HL-60 (cell line): ENCODE data around the gene APH1B.

Experiments used
- DNase-seq, 2 experiments: peaks; one replicate each; pipeline ENCODE4 v3.0.0-alpha.2; 2010 to 2020; ENCODE audit warnings: low read depth in 1 of 2, low spot score in 1 of 2
- H3K27ac ChIP-seq: fragments of 250-450 bp; sonication (Bioruptor Pico); replicated peaks from 2 replicates; pipeline ENCODE4 v1.5.1; 2020; ENCODE audit warnings: mild to moderate bottlenecking, moderate library complexity
- H3K27me3 ChIP-seq: fragments of 250-450 bp; sonication (Bioruptor Pico); 2 replicates; pipeline ENCODE4 v1.5.1; 2021; ENCODE audit warnings: mild to moderate bottlenecking, moderate library complexity; ENCODE audit not compliant: insufficient read depth, poor library complexity, severe bottlenecking
- H3K4me3 ChIP-seq: replicated peaks from 2 replicates; pipeline ENCODE4 v1.5.1; 2011; ENCODE audit warnings: mild to moderate bottlenecking, control low read depth, low read length; ENCODE audit not compliant: insufficient read depth
- GABPA ChIP-seq: IDR thresholded peaks from 2 replicates; pipeline ENCODE4 v1.6.1; 2012; ENCODE audit warnings: low read depth
- POLR2AphosphoS5 ChIP-seq: IDR thresholded peaks from 2 replicates; pipeline ENCODE4 v1.6.1; 2012; ENCODE audit warnings: low read depth
- SPI1 ChIP-seq: IDR thresholded peaks from 2 replicates; pipeline ENCODE4 v1.6.1; 2012; ENCODE audit warnings: low read depth, mild to moderate bottlenecking, borderline replicate concordance
- TF ChIP-seq, protein P1 (sequence below): IDR thresholded peaks from one replicate; pipeline ENCODE4 v1.5.1; 2011; ENCODE audit warnings: low read length, control low read depth, inconsistent platforms; ENCODE audit not compliant: insufficient read depth
- TF ChIP-seq, protein P2 (sequence below): IDR thresholded peaks from 2 replicates; pipeline ENCODE4 v1.6.1; 2012; ENCODE audit warnings: low read depth; ENCODE audit not compliant: insufficient replicate concordance

The APH1B gene

DNA sequence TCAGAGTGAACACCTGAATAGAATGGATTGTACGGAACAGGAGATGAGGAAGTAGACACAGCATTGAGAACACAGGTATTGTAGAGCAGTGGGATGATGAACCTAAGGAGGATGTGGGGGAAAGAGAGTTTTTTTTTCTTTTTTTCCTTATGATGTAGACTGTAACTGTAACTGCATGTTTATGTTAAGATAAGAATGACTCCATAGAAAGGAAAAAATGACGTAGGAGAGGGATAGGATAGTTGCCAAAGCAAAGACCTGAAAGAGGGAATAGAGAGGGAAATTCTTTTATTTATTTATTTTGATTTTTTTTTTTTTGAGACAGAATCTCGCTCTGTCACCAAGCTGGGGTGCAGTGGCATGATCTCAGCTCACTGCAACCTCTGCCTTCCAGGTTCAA lies 33.2 kb downstream of the APH1B start:
- no peak for TF ChIP-seq GABPA
- TF ChIP-seq, protein P1, sequence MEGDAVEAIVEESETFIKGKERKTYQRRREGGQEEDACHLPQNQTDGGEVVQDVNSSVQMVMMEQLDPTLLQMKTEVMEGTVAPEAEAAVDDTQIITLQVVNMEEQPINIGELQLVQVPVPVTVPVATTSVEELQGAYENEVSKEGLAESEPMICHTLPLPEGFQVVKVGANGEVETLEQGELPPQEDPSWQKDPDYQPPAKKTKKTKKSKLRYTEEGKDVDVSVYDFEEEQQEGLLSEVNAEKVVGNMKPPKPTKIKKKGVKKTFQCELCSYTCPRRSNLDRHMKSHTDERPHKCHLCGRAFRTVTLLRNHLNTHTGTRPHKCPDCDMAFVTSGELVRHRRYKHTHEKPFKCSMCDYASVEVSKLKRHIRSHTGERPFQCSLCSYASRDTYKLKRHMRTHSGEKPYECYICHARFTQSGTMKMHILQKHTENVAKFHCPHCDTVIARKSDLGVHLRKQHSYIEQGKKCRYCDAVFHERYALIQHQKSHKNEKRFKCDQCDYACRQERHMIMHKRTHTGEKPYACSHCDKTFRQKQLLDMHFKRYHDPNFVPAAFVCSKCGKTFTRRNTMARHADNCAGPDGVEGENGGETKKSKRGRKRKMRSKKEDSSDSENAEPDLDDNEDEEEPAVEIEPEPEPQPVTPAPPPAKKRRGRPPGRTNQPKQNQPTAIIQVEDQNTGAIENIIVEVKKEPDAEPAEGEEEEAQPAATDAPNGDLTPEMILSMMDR: no peak
- no peak for TF ChIP-seq POLR2AphosphoS5
- TF ChIP-seq, protein P2, sequence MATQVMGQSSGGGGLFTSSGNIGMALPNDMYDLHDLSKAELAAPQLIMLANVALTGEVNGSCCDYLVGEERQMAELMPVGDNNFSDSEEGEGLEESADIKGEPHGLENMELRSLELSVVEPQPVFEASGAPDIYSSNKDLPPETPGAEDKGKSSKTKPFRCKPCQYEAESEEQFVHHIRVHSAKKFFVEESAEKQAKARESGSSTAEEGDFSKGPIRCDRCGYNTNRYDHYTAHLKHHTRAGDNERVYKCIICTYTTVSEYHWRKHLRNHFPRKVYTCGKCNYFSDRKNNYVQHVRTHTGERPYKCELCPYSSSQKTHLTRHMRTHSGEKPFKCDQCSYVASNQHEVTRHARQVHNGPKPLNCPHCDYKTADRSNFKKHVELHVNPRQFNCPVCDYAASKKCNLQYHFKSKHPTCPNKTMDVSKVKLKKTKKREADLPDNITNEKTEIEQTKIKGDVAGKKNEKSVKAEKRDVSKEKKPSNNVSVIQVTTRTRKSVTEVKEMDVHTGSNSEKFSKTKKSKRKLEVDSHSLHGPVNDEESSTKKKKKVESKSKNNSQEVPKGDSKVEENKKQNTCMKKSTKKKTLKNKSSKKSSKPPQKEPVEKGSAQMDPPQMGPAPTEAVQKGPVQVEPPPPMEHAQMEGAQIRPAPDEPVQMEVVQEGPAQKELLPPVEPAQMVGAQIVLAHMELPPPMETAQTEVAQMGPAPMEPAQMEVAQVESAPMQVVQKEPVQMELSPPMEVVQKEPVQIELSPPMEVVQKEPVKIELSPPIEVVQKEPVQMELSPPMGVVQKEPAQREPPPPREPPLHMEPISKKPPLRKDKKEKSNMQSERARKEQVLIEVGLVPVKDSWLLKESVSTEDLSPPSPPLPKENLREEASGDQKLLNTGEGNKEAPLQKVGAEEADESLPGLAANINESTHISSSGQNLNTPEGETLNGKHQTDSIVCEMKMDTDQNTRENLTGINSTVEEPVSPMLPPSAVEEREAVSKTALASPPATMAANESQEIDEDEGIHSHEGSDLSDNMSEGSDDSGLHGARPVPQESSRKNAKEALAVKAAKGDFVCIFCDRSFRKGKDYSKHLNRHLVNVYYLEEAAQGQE: no peak
- TF ChIP-seq SPI1: no peak
- DNase-seq: no peak
- Histone ChIP-seq H3K4me3 (no peak overlapping the region), H3K27ac (no peak overlapping the region), H3K27me3 (no peaks in the 10 kb centered on the region)

DNA sequence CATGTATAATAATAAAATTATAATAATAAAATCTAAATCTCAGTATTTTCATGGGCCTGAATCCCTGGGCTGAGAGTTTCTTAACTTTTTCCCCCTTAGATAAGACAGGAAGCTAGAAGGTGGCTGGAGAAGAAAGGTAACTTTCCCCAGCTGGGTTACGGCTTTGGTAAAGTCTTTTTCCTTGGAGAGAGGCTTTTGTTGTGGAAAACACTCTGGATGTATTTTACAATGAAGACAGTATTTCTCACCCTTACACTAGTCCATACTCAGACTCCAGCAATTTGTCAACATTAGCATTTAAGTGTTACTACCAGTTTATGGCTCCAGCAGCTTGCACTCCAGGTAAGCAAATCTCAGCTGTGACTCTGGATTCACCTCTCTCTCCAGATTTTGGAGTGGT lies 34.9 kb downstream of the APH1B start:
- Histone ChIP-seq H3K4me3 (no peak overlapping the region), H3K27me3 (no peaks in the 10 kb centered on the region), H3K27ac (no peak overlapping the region)
- TF ChIP-seq, protein P2: no peak
- no peak for TF ChIP-seq SPI1
- DNase-seq: no peak

DNA sequence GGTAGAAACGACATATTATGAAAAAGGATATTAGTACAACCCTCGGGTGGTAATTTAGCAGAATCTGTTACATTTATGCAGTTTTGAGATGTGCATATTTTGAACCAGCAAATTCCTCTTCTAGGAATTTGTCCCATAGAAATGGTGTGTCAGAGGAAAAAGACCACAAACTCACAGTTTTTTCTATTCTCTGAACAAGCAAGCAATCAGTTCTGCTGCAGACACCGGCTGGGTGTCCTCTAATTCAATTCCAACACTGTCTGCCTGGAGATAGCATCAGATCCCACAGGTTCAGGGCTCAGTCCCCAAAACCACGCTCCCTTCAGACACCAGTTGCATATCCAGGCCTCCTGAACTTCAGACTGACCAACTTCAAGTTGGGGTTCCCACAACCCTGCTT lies 36.4 kb downstream of the APH1B start:
- DNase-seq: no peak
- no peak overlapping the region for H3K4me3 ChIP-seq
- TF ChIP-seq, protein P1: no peak
- TF ChIP-seq POLR2AphosphoS5 (no peak), GABPA (no peak), SPI1 (no peak)
- TF ChIP-seq, protein P2: no peak
- H3K27me3 ChIP-seq: no peaks in the 10 kb centered on the region
- H3K27ac ChIP-seq: no peak overlapping the region

DNA sequence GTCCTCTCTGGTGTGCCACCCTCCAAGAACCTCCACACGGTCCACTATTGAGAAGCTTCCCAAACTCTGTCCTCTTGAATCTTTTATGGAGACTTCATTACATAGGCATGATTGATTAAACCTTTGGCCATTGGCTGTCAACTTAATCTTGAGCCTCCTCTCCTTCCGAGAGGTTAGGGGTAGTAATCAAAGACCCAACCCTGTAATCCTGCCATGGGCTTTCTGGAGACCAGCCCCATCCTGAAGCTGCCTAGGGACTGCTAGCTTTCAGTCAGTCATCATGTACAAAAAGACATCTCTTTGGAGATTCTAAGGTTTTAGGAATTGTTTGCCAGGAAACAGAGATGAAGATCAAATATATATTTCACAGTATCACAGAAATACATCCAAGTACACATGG lies 37.0 kb downstream of the APH1B start:
- no peak overlapping the region for H3K27ac ChIP-seq
- TF ChIP-seq, protein P2: no peak
- TF ChIP-seq POLR2AphosphoS5 (no peak), GABPA (no peak), SPI1 (no peak)
- TF ChIP-seq, protein P1: no peak
- no peaks in the 10 kb centered on the region for H3K27me3 ChIP-seq
- H3K4me3 ChIP-seq: no peak overlapping the region
- DNase-seq: no peak
